OCI-LY1 (cell line): ENCODE results near the gene GJD3.

Source experiments
- H2AFZ ChIP-seq: fragments of 200-600 bp; sonication (generic), shearing (Covaris generic); 2 replicates; pipeline ENCODE4 v1.6.0; 2014; ENCODE audit warnings: antibody characterized with exemption, mild to moderate bottlenecking, low read length
- H3F3A ChIP-seq: fragments of 200-600 bp; sonication (generic), shearing (Covaris generic); 2 replicates; pipeline ENCODE4 v1.6.0; 2014; ENCODE audit warnings: mild to moderate bottlenecking, antibody characterized with exemption, low read length, moderate library complexity; ENCODE audit not compliant: insufficient read depth
- H3K27ac ChIP-seq: fragments of 200-600 bp; sonication (generic); 2 replicates; pipeline ENCODE4 v1.5.1; 2014; ENCODE audit warnings: low read length, mixed run types, mild to moderate bottlenecking, low read depth; ENCODE audit not compliant: poor library complexity, severe bottlenecking
- H3K27me3 ChIP-seq: fragments of 200-600 bp; sonication (generic); 2 replicates; pipeline ENCODE4 v1.6.0; 2014; ENCODE audit warnings: antibody characterized with exemption, mild to moderate bottlenecking, low read length, moderate library complexity; ENCODE audit not compliant: insufficient read depth
- H3K36me3 ChIP-seq: fragments of 200-600 bp; sonication (generic); 2 replicates; pipeline ENCODE4 v1.6.1; 2014; ENCODE audit warnings: mild to moderate bottlenecking, antibody characterized with exemption, low read length, moderate library complexity, mixed read lengths; ENCODE audit not compliant: insufficient read depth
- H3K4me1 ChIP-seq: fragments of 200-600 bp; sonication (generic); 2 replicates; pipeline ENCODE4 v1.5.1; 2014; ENCODE audit warnings: mild to moderate bottlenecking, low read length, moderate library complexity; ENCODE audit not compliant: insufficient read depth, severe bottlenecking
- H3K4me2 ChIP-seq: fragments of 200-600 bp; sonication (generic), shearing (Covaris generic); 2 replicates; pipeline ENCODE4 v1.6.1; 2014; ENCODE audit warnings: low read length
- H3K4me3 ChIP-seq: fragments of 200-600 bp; sonication (generic); 2 replicates; pipeline ENCODE4 v1.5.1; 2014; ENCODE audit warnings: low read length, low read depth, mild to moderate bottlenecking, mixed read lengths; ENCODE audit not compliant: poor library complexity, severe bottlenecking
- H3K79me2 ChIP-seq: fragments of 200-600 bp; shearing (Covaris generic); 2 replicates; pipeline ENCODE4 v1.6.1; 2016; ENCODE audit warnings: mixed run types, low read length, mixed read lengths; ENCODE audit not compliant: insufficient read depth
- H3K9ac ChIP-seq: fragments of 200-600 bp; sonication (generic), shearing (Covaris generic); 2 replicates; pipeline ENCODE4 v1.6.1; 2014; ENCODE audit warnings: mild to moderate bottlenecking, low read length, mixed read lengths
- H3K9me2 ChIP-seq: fragments of 200-600 bp; sonication (generic), shearing (Covaris generic); 2 replicates; pipeline ENCODE4 v1.6.1; 2014; ENCODE audit warnings: low read depth, mild to moderate bottlenecking, low read length, mixed read lengths
- H3K9me3 ChIP-seq: fragments of 200-600 bp; shearing (Covaris generic); 2 replicates; pipeline ENCODE4 v1.6.1; 2014; ENCODE audit warnings: low read length, mixed read lengths
- H4K20me1 ChIP-seq: fragments of 200-600 bp; sonication (generic), shearing (Covaris generic); 2 replicates; pipeline ENCODE4 v1.6.0; 2016; ENCODE audit warnings: mild to moderate bottlenecking, low read length; ENCODE audit not compliant: insufficient read depth
- EZH2 ChIP-seq: fragments of 200-600 bp; sonication (generic), shearing (Covaris generic); IDR thresholded peaks from 2 replicates; pipeline ENCODE4 v1.8.0; 2017; ENCODE audit warnings: borderline replicate concordance, mixed run types, mild to moderate bottlenecking, antibody characterized with exemption, low read length, moderate library complexity, mixed read lengths
- TF ChIP-seq, protein P1 (sequence below): fragments of 200-600 bp; sonication (generic), shearing (Covaris generic); IDR thresholded peaks from 2 replicates; pipeline ENCODE4 v1.5.1; 2017; ENCODE audit warnings: mild to moderate bottlenecking, antibody characterized with exemption, low read length, moderate library complexity, mixed read lengths

The GJD3 gene

GRCh38 chr17:40354221-40355122 lies 10.1 kb downstream of the GJD3 start:
- no peaks in the 10 kb centered on the region for H3K79me2 ChIP-seq
- H3K4me2 ChIP-seq = no peak overlapping the region
- no peaks in the 10 kb centered on the region for H3K9me2 ChIP-seq
- H4K20me1 ChIP-seq = no peaks in the 10 kb centered on the region
- H3K9ac ChIP-seq = no peak overlapping the region
- peaks cover 5% of the 10 kb centered on the region; the same call in 1 of the 2 replicates for H3K27me3 ChIP-seq
- no peaks in the 10 kb centered on the region for H3F3A ChIP-seq
- no peaks in the 10 kb centered on the region for H3K36me3 ChIP-seq
- H3K4me1 ChIP-seq = peaks cover 5% of the 10 kb centered on the region
- no peak overlapping the region for H3K4me3 ChIP-seq
- H3K27ac ChIP-seq = no peak overlapping the region
- TF ChIP-seq EZH2 = no peak
- TF ChIP-seq, protein P1, sequence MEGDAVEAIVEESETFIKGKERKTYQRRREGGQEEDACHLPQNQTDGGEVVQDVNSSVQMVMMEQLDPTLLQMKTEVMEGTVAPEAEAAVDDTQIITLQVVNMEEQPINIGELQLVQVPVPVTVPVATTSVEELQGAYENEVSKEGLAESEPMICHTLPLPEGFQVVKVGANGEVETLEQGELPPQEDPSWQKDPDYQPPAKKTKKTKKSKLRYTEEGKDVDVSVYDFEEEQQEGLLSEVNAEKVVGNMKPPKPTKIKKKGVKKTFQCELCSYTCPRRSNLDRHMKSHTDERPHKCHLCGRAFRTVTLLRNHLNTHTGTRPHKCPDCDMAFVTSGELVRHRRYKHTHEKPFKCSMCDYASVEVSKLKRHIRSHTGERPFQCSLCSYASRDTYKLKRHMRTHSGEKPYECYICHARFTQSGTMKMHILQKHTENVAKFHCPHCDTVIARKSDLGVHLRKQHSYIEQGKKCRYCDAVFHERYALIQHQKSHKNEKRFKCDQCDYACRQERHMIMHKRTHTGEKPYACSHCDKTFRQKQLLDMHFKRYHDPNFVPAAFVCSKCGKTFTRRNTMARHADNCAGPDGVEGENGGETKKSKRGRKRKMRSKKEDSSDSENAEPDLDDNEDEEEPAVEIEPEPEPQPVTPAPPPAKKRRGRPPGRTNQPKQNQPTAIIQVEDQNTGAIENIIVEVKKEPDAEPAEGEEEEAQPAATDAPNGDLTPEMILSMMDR = no peak
- no peak overlapping the region for H2AFZ ChIP-seq
- no peaks in the 10 kb centered on the region for H3K9me3 ChIP-seq

GRCh38 chr17:40352779-40353394 lies 11.7 kb downstream of the GJD3 start:
- H3K79me2 ChIP-seq = no peaks in the 10 kb centered on the region
- H3K9ac ChIP-seq = no peak overlapping the region
- H3K36me3 ChIP-seq = no peaks in the 10 kb centered on the region
- peaks cover under 1% of the 10 kb centered on the region for H3K4me1 ChIP-seq
- H3K4me2 ChIP-seq = no peak overlapping the region
- H3K4me3 ChIP-seq = no peak overlapping the region
- no peaks in the 10 kb centered on the region for H3K9me2 ChIP-seq
- H3K9me3 ChIP-seq = no peaks in the 10 kb centered on the region
- no peak for TF ChIP-seq EZH2
- TF ChIP-seq, protein P1 = no peak
- no peaks in the 10 kb centered on the region for H4K20me1 ChIP-seq
- H3F3A ChIP-seq = no peaks in the 10 kb centered on the region
- no peak overlapping the region for H2AFZ ChIP-seq
- H3K27ac ChIP-seq = no peak overlapping the region
- H3K27me3 ChIP-seq = peaks cover 5% of the 10 kb centered on the region; the same call in 1 of the 2 replicates

- H3F3A ChIP-seq = no peaks in the 10 kb centered on the region
- H2AFZ ChIP-seq = no peak overlapping the region
- no peak overlapping the region for H3K4me2 ChIP-seq
- H3K4me1 ChIP-seq = peaks cover 3% of the 10 kb centered on the region
- no peaks in the 10 kb centered on the region for H3K9me3 ChIP-seq
- no peak overlapping the region for H3K4me3 ChIP-seq
- no peaks in the 10 kb centered on the region for H4K20me1 ChIP-seq
- H3K79me2 ChIP-seq = no peaks in the 10 kb centered on the region
- H3K27me3 ChIP-seq = peaks cover 5% of the 10 kb centered on the region; the same call in 1 of the 2 replicates
- no peak overlapping the region for H3K9ac ChIP-seq
- H3K9me2 ChIP-seq = no peaks in the 10 kb centered on the region
- no peak overlapping the region for H3K27ac ChIP-seq
- no peak for TF ChIP-seq EZH2
- TF ChIP-seq, protein P1 = no peak
- no peaks in the 10 kb centered on the region for H3K36me3 ChIP-seq
Measured at GRCh38 chr17:40352237-40352778, 12.2 kb downstream of the GJD3 start.
